ENCODE measurements around the gene TMEM89. TPM values are rescaled to one million over a fixed set of nuclear protein-coding genes. Genes with fewer than 3 reads are reported as not detected.

Gene TMEM89
- total RNA-seq, 1 donor from 2014 or later: not detected

- no peak overlapping the region for H3K4me3 ChIP-seq (ENCODE audit: low read depth, low read length)
- TF ChIP-seq CTCF (conservative IDR thresholded peaks at IDR 0.05; ENCODE audit: low read depth, low read length): no peak
- no peak for DNase-seq (ENCODE audit: low read depth)
These were observed 24.7 kb downstream of the TMEM89 start for GRCh38 chr3:48596676-48597407.

GRCh38 chr3:48596157-48596556 is 25.4 kb downstream of the TMEM89 start:
- H3K4me3 ChIP-seq (ENCODE audit: low read depth, low read length): no peak overlapping the region
- DNase-seq (ENCODE audit: low read depth): no peak
- no peak for TF ChIP-seq CTCF (conservative IDR thresholded peaks at IDR 0.05; ENCODE audit: low read depth, low read length)

- TF ChIP-seq CTCF (conservative IDR thresholded peaks at IDR 0.05; ENCODE audit: low read depth, low read length): no peak
These were observed 25.9 kb downstream of the TMEM89 start for GRCh38 chr3:48595526-48596121.

GRCh38 chr3:48595075-48595525 is 26.5 kb downstream of the TMEM89 start, which contains the start of gene COL7A1:
Gene COL7A1, minus strand, starts transcription at chr3:48595329. Its CDS starts 170 bp downstream, at chr3:48595159.
- peak within 1 kb of the TSS; percentile 46 for H3K4me3 ChIP-seq (ENCODE audit: low read depth, low read length)
- TF ChIP-seq CTCF (conservative IDR thresholded peaks at IDR 0.05; ENCODE audit: low read depth, low read length): no peak
- DNase-seq (ENCODE audit: low read depth): no peak

More at GRCh38 chr3:48595526-48596121, 25.9 kb downstream of the TMEM89 start:
- peak overlapping the region; percentile 46 for H3K4me3 ChIP-seq (ENCODE audit: low read depth, low read length)
- DNase-seq (ENCODE audit: low read depth): no peak

- H3K4me3 ChIP-seq (ENCODE audit: low read depth, low read length): peak overlapping the region; percentile 46
- DNase-seq (ENCODE audit: low read depth): no peak
- TF ChIP-seq CTCF (conservative IDR thresholded peaks at IDR 0.05; ENCODE audit: low read depth, low read length): no peak
These were observed 27.0 kb downstream of the TMEM89 start for GRCh38 chr3:48594417-48595049.

- TF ChIP-seq CTCF (conservative IDR thresholded peaks at IDR 0.05; ENCODE audit: low read depth, low read length): no peak
- DNase-seq (ENCODE audit: low read depth): no peak
- H3K4me3 ChIP-seq (ENCODE audit: low read depth, low read length): no peak overlapping the region
These were observed 28.2 kb downstream of the TMEM89 start for GRCh38 chr3:48593337-48593736.
